ENCODE data around the gene SCYGR4.
"Not testable (repeated sequence)": the region's sequence is repeated elsewhere in the genome, so short reads cannot be mapped to it uniquely, and the experiment has no call there.

The SCYGR4 gene

GRCh38 chr2:227617316-227618230 lies at the start of gene SCYGR4:
Gene SCYGR4, plus strand, starts transcription at chr2:227617498. Its CDS starts 0 bp downstream, at chr2:227617498.
- DNase-seq (ENCODE audit: low spot score) = no peak

GRCh38 chr2:227568852-227569169 lies 48.5 kb upstream of the SCYGR4 start:
- DNase-seq (ENCODE audit: low spot score) = no peak

GRCh38 chr2:227570615-227571014 lies 46.7 kb upstream of the SCYGR4 start:
- no peak for DNase-seq (ENCODE audit: low spot score)

- no peak for DNase-seq (ENCODE audit: low spot score)
Measured at GRCh38 chr2:227576110-227576509, 41.2 kb upstream of the SCYGR4 start.

- no peak for DNase-seq (ENCODE audit: low spot score)
Measured at GRCh38 chr2:227576812-227577211, 40.5 kb upstream of the SCYGR4 start.

GRCh38 chr2:227577555-227577954 lies 39.7 kb upstream of the SCYGR4 start:
- no peak for DNase-seq (ENCODE audit: low spot score)

GRCh38 chr2:227578642-227579041 lies 38.7 kb upstream of the SCYGR4 start:
- no peak for DNase-seq (ENCODE audit: low spot score)

GRCh38 chr2:227579791-227580190 lies 37.5 kb upstream of the SCYGR4 start:
- no peak for DNase-seq (ENCODE audit: low spot score)

GRCh38 chr2:227582369-227582768 lies 34.9 kb upstream of the SCYGR4 start:
- DNase-seq (ENCODE audit: low spot score) = no peak

- DNase-seq (ENCODE audit: low spot score) = no peak
Measured at GRCh38 chr2:227592694-227593387, 24.5 kb upstream of the SCYGR4 start.

GRCh38 chr2:227595797-227596196 lies 21.5 kb upstream of the SCYGR4 start:
- DNase-seq (ENCODE audit: low spot score) = no peak

- DNase-seq (ENCODE audit: low spot score) = no peak
Measured at GRCh38 chr2:227597036-227597435, 20.3 kb upstream of the SCYGR4 start.

GRCh38 chr2:227597998-227598397 lies 19.3 kb upstream of the SCYGR4 start:
- DNase-seq (ENCODE audit: low spot score) = no peak

- not testable (repeated sequence) for DNase-seq (ENCODE audit: low spot score)
Measured at GRCh38 chr2:227598835-227599503, 18.3 kb upstream of the SCYGR4 start, which contains the start of gene SCYGR2. Gene SCYGR2, plus strand, starts transcription at chr2:227598893. Its CDS starts 0 bp downstream, at chr2:227598893.

- no peak for DNase-seq (ENCODE audit: low spot score)
Measured at GRCh38 chr2:227602358-227602757, 14.9 kb upstream of the SCYGR4 start.

- DNase-seq (ENCODE audit: low spot score) = no peak
Measured at GRCh38 chr2:227606476-227606875, 10.8 kb upstream of the SCYGR4 start.

- DNase-seq (ENCODE audit: low spot score) = no peak
Measured at GRCh38 chr2:227607941-227608340, 9.4 kb upstream of the SCYGR4 start.

GRCh38 chr2:227608561-227609338 lies 8.5 kb upstream of the SCYGR4 start:
- peak; percentile 10 for DNase-seq (ENCODE audit: low spot score)

- no peak for DNase-seq (ENCODE audit: low spot score)
Measured at GRCh38 chr2:227610123-227610522, 7.2 kb upstream of the SCYGR4 start.

GRCh38 chr2:227612546-227613271 lies 4.6 kb upstream of the SCYGR4 start:
- DNase-seq (ENCODE audit: low spot score) = no peak

GRCh38 chr2:227613272-227613660 lies 4.0 kb upstream of the SCYGR4 start:
- no peak for DNase-seq (ENCODE audit: low spot score)
